T-helper 17 cell (primary cell): ENCODE measurements around the gene ATP11A. TPM values are rescaled to one million over a fixed set of nuclear protein-coding genes. Genes with fewer than 3 reads are reported as not detected.
"Not testable (repeated sequence)": the region's sequence is repeated elsewhere in the genome, so short reads cannot be mapped to it uniquely, and the experiment has no call there.

Source experiments
- ATAC-seq: fragments of 150-1000 bp; cut with Tn5 transposase; 2 replicates; pipeline ENCODE4 v1.10.0; 2021; ENCODE audit warnings: mild to moderate bottlenecking, moderate library complexity
- DNase-seq, 3 donors: peaks; one replicate each; pipeline versions ENCODE4 v3.0.0 to v3.0.0-alpha.2; 2020 to 2021
- H3K9me3 ChIP-seq: one replicate; pipeline ENCODE4 v1.7.0; 2013; ENCODE audit warnings: low read length, mild to moderate bottlenecking; ENCODE audit not compliant: control insufficient read depth, poor library complexity, severe bottlenecking
- H3K27ac Mint-ChIP-seq: one replicate; pipeline ENCODE4 v1.8.0; 2022; ENCODE audit warnings: mild to moderate bottlenecking, moderate library complexity, mixed read lengths
- H3K27me3 Mint-ChIP-seq: one replicate; pipeline ENCODE4 v1.8.0; 2022; ENCODE audit warnings: mixed read lengths
- H3K36me3 Mint-ChIP-seq: one replicate; pipeline ENCODE4 v1.8.0; 2022; ENCODE audit warnings: low read depth, mixed read lengths
- H3K4me1 Mint-ChIP-seq: one replicate; pipeline ENCODE4 v1.8.0; 2022; ENCODE audit warnings: mild to moderate bottlenecking, mixed read lengths
- H3K4me3 Mint-ChIP-seq: one replicate; pipeline ENCODE4 v1.8.0; 2022; ENCODE audit warnings: mild to moderate bottlenecking, moderate library complexity, mixed read lengths
- total RNA-seq, 4 donors: library from RNA in 2 of 4; stranded (reverse) in 2 of 4; gene quantifications; one replicate each; pipeline ENCODE4 v1.2.3 and lab custom pipeline; 2022 to 2026

Gene ATP11A
- total RNA-seq, 2 donors from 2014 or later, result 56.8 to 79.5 TPM

DNA sequence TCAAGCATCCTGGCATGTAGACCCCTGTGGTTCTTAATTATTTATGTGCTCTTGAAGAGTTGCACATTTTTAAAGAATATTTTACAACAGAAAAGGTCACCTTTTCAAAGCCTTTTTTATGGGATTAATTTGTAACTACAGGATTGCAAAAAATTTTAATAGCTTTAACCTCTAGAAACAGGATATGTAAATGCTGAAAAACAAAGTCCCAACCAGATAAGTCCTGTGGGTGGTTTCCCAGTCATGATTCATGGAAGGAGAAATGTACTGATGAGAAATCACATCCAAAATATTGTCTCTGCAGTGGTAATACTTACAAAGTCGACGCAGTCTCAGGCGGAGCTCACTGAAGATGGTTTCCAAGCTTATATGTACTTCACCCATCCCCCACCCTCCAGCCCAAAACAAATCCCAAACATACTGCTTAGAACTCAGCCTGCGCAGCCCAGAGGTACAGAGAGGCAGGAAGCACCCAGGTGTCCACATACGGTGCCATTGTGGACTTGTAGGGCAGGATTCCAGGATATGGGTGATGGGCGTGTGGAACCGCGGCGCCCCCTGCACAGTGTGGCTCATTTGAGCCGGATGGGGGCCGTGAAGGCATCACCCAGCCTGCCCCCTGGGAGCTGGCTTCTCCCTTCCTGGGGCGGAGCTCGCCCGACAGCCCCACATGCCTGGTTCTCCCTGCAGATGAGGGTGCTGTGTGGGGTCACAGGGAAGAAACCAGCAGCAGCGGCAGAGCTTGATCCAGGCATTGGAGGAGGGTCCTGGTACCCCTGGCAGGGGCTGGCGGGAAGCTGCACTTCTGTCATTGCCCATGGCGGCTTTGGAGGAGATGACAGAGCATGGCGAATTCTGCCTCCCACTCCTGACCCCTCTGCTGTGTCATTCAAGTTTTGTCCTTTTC lies 101.2 kb downstream of the ATP11A start:
- no peak overlapping the region for H3K4me3 Mint-ChIP-seq
- no peaks in the 10 kb centered on the region for H3K4me1 Mint-ChIP-seq
- ATAC-seq (no peak), DNase-seq (no peak)
- H3K9me3 ChIP-seq, result no peaks in the 10 kb centered on the region
- peaks cover 2% of the 10 kb centered on the region for H3K36me3 Mint-ChIP-seq
- H3K27me3 Mint-ChIP-seq, result no peaks in the 10 kb centered on the region
- no peak overlapping the region for H3K27ac Mint-ChIP-seq

DNA sequence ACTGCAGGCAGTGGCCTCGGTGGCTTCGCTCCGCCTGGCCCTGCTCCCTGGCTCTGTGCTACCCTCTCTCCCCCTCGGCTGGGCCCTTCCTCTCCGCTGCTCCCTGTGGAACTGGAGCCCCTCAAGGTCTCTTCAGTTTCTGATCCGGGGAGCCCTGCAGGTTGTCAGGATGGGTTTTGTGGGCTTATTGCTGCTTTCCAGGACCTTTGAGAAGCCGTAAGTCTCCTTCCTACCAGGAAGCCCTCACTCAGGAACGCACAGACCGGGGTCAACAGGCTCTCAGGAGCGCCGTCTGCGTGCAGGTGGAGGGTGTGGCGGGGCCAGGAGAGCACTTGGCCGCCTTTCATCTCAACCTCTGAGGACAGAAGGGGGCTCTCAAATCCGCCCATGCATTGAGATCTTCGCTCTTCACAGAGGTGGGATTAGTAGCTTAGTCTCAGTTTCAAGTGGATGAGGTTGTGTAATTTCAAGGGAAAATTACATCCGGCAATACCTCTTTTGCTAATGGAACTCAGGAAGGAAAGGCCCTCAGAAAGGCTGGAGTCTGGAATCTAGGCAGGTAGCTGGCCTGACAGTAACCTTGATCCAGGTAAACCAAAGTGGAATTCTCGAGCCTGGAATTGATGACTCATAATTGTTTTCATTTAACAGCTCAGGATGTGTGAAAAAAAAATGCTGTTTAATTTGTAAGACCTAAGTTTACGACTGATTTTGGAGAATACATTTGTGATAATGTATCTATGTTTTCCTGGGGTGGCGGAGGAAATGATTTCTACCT lies 102.0 kb downstream of the ATP11A start:
- no peaks in the 10 kb centered on the region for H3K9me3 ChIP-seq
- Mint-ChIP-seq H3K4me1 (peaks cover 3% of the 10 kb centered on the region), H3K36me3 (peaks cover 2% of the 10 kb centered on the region), H3K27ac (no peak overlapping the region), H3K4me3 (no peak overlapping the region), H3K27me3 (no peaks in the 10 kb centered on the region)
- DNase-seq (no peak), ATAC-seq (no peak)

GRCh38 chr13:112792511-112792910 lies 102.7 kb downstream of the ATP11A start:
- H3K4me1 Mint-ChIP-seq, result peaks cover 3% of the 10 kb centered on the region
- ATAC-seq (no peak), DNase-seq (no peak)
- no peak overlapping the region for H3K4me3 Mint-ChIP-seq
- no peaks in the 10 kb centered on the region for H3K27me3 Mint-ChIP-seq
- H3K36me3 Mint-ChIP-seq, result peaks cover 2% of the 10 kb centered on the region
- no peaks in the 10 kb centered on the region for H3K9me3 ChIP-seq
- no peak overlapping the region for H3K27ac Mint-ChIP-seq

DNA sequence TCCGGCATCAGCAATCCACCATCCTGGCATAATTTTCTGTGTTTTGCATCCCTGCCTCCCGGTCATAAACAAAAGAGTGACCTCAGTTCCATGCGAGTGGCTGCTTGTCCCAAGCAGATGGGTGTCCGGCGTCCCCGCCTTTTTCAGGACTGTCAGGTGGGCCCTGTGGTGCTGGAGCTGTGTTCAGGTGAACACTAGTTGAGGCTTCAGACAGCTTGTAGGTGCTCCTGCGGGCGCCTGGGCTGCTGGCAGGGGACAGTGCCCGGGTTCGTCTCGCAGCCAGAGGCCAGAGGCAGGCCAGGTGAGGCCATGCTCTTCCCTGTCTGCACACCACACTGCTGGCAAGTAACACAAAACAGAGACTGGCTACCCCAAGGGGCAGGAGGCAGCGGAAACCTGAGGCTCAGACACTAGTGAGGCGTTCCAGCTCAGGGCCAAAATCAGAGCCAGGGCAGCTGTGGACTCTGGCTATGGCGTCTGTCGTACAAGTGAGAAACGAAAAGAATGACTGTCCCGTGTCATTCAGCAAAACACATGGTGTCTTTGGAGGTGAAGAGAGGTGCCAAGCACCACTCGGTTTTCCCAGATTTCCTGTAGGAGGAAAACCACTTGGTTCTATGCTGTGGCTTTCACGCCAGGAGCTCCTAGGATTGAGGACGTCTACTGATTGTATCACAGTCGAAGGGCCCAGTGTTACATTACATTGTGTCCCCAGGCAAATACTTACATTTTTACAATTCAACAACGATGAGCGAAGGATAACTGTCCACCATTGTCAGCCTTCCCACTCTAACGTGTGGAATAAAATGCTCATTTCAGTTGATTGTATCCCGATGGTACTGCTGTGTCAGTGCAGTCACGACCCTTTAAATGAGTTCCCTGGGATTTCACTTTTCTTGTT lies 104.0 kb downstream of the ATP11A start:
- H3K36me3 Mint-ChIP-seq, result peaks cover 2% of the 10 kb centered on the region
- H3K27me3 Mint-ChIP-seq, result no peaks in the 10 kb centered on the region
- DNase-seq (no peak), ATAC-seq (no peak)
- no peak overlapping the region for H3K27ac Mint-ChIP-seq
- peaks cover 3% of the 10 kb centered on the region for H3K4me1 Mint-ChIP-seq
- no peak overlapping the region for H3K4me3 Mint-ChIP-seq
- H3K9me3 ChIP-seq, result no peaks in the 10 kb centered on the region

DNA sequence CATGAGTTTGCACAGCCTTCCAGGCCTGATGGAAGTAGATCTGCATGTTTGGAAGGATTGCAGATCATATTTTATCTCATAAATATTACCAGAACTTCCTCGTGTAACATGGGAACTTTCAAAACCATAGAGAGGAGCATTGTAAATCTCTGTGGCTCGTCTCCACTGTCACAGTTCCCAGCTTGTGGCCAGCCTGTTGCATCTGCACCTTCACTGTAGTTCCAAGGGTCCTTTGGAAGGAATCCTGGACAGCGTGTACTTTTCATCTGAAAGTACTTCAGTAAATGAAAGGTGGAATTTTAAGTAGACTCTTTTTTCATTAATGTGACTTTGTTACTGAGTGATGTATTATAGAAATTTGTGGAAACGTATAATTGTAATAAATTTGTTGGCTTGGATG lies 105.4 kb downstream of the ATP11A start:
- ATAC-seq (no peak), DNase-seq (no peak)
- no peak overlapping the region for H3K4me3 Mint-ChIP-seq
- H3K4me1 Mint-ChIP-seq, result peaks cover 3% of the 10 kb centered on the region
- H3K36me3 Mint-ChIP-seq, result peaks cover 2% of the 10 kb centered on the region
- H3K27ac Mint-ChIP-seq, result no peak overlapping the region
- H3K27me3 Mint-ChIP-seq, result no peaks in the 10 kb centered on the region
- H3K9me3 ChIP-seq, result no peaks in the 10 kb centered on the region

- no peaks in the 10 kb centered on the region for H3K27me3 Mint-ChIP-seq
- no peak overlapping the region for H3K4me3 Mint-ChIP-seq
- H3K9me3 ChIP-seq, result no peaks in the 10 kb centered on the region
- peaks cover 2% of the 10 kb centered on the region for H3K36me3 Mint-ChIP-seq
- ATAC-seq (no peak), DNase-seq (no peak)
- peaks cover 3% of the 10 kb centered on the region for H3K4me1 Mint-ChIP-seq
- no peak overlapping the region for H3K27ac Mint-ChIP-seq
Observed at GRCh38 chr13:112796190-112796915, 106.5 kb downstream of the ATP11A start.

DNA sequence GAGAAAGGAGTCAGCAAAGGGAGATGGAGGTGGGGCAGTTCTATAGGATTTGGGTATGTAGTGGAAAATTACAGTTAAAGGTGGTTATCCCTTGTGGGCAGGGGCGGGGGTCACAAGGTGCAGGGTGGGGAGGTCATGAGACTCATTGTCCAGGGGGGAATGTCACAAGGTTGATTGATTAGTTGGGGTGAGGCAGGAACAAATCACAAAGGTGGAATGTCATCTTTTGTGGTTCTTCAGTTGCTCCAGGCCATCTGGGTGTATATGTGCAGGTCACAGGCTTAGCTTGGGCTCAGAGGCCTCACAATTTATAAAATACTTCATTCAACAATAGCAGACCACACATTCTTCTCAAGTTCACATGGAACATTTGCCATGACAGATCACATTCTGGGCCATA lies 109.6 kb downstream of the ATP11A start:
- peaks cover 2% of the 10 kb centered on the region for H3K36me3 Mint-ChIP-seq
- no peak overlapping the region for H3K27ac Mint-ChIP-seq
- no peak for DNase-seq
- no peak overlapping the region for H3K4me3 Mint-ChIP-seq
- no peak for ATAC-seq
- H3K9me3 ChIP-seq, result no peaks in the 10 kb centered on the region
- no peaks in the 10 kb centered on the region for H3K27me3 Mint-ChIP-seq
- H3K4me1 Mint-ChIP-seq, result peaks cover 3% of the 10 kb centered on the region

- H3K4me3 Mint-ChIP-seq, result no peak overlapping the region
- no peak for DNase-seq
Observed at GRCh38 chr13:112800057-112800456, 110.2 kb downstream of the ATP11A start.

DNA sequence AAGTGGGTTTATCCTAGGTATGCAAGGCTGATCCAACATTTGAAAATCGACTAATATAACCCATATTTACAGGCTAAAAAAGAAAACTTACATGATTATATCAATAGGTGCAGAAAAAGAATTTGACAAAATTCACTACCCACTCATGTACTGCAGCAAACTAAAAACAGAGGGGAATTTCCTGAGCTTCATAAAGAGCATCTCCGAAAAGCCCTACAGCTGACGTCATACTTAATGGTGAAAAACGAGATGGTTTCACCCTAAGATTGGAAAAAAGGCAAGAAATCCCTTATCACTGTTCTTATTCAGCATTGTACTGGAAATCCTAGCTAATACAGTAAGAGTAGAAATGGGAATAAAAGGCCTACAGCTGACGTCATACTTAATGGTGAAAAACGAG lies 111.0 kb downstream of the ATP11A start:
- not testable (repeated sequence) for H3K4me1 Mint-ChIP-seq, ATAC-seq

More at GRCh38 chr13:112800057-112800456, 110.2 kb downstream of the ATP11A start:
- Mint-ChIP-seq H3K27me3 (no peaks in the 10 kb centered on the region), H3K36me3 (peaks cover 2% of the 10 kb centered on the region), H3K4me1 (peaks cover 3% of the 10 kb centered on the region), H3K27ac (no peak overlapping the region)
- ATAC-seq, result no peak
- H3K9me3 ChIP-seq, result no peaks in the 10 kb centered on the region

DNA sequence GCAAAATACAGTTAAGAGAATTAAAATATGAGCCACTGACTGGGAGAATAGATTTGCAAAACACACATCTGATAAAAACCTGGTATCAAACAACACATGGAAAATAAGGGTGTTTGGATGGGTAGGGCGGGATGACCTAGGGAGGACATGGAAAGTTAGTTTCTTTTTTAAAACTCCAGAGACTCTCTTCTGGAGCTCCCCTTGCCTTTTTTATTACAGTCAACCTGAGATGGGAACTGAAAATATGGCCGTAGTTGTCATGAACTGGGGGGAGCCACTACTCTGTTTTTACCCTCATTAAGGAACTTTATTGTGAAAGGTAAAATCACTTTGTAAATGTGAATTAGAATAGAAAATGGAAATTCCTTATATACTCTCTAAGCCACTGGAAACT lies 113.0 kb downstream of the ATP11A start:
- Mint-ChIP-seq H3K27ac (no peak overlapping the region), H3K36me3 (no peaks in the 10 kb centered on the region), H3K4me1 (no peaks in the 10 kb centered on the region), H3K27me3 (no peaks in the 10 kb centered on the region), H3K4me3 (no peak overlapping the region)
- H3K9me3 ChIP-seq, result no peaks in the 10 kb centered on the region
- DNase-seq (no peak), ATAC-seq (no peak)

More for the DNA sequence above, 111.0 kb downstream of the ATP11A start:
- not testable (repeated sequence) for H3K36me3 Mint-ChIP-seq, H3K4me3 Mint-ChIP-seq, H3K27me3 Mint-ChIP-seq, H3K27ac Mint-ChIP-seq, H3K9me3 ChIP-seq, DNase-seq

DNA sequence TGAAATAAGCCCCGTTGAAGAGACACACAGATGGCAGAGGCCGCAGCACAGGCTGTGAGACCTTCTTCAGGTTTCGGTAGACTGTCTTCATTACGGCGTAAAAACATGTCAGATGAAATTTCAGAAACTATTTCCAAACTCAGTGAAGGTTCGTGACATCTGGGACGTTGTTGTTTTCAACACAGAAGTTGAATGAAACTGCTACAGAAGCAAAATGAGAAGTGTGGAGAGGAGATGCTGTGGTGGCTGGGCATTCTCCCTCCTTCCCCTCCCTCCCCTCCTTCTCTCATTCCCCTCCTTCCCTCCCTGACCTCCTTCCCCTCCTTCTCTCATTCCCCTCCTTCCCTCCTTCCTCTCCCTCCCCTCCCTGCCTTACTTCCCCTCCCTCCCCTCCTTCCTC lies 113.6 kb downstream of the ATP11A start:
- no peak for ATAC-seq
- Mint-ChIP-seq H3K27ac (no peak overlapping the region), H3K4me3 (no peak overlapping the region), H3K4me1 (no peaks in the 10 kb centered on the region), H3K36me3 (no peaks in the 10 kb centered on the region), H3K27me3 (no peaks in the 10 kb centered on the region)
- no peak for DNase-seq
- H3K9me3 ChIP-seq, result no peaks in the 10 kb centered on the region

DNA sequence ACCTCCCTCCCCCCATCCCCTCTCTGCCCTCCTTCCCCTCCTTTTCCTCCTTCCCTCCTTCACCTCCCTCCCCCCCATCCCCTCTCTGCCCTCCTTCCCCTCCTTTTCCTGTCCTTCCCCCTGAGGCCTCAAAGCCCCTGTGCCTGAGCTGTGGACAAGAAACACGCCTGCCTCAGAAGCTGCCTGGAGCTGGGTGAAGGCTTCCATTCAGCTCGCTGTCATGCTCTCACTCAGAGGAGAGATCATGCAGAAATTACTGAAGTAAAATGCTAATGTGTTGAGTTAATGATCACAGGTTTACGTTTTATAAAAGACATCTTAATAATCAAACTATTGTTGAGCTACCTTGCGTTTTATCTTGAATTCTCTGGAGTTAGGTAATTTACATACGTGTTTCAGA lies 114.5 kb downstream of the ATP11A start:
- Mint-ChIP-seq H3K27ac (no peak overlapping the region), H3K36me3 (peaks cover under 1% of the 10 kb centered on the region), H3K27me3 (no peaks in the 10 kb centered on the region), H3K4me1 (no peaks in the 10 kb centered on the region), H3K4me3 (no peak overlapping the region)
- DNase-seq (no peak), ATAC-seq (no peak)
- H3K9me3 ChIP-seq, result no peaks in the 10 kb centered on the region
